GM21619 (cell line): Measurements from ENCODE around the gene UPB1.

ENCODE experiments used
- ATAC-seq: cut with Tn5 transposase; IDR thresholded peaks from one replicate; pipeline ENCODE4 v1.9.1; 2021; ENCODE audit not compliant: unreplicated experiment

Gene UPB1

GRCh38 chr22:24494528-24495364, at the start of gene UPB1:
Gene UPB1 (plus strand): TSS chr22:24495332. CDS start chr22:24495404, 72 bp downstream.
- no peak for ATAC-seq

DNA sequence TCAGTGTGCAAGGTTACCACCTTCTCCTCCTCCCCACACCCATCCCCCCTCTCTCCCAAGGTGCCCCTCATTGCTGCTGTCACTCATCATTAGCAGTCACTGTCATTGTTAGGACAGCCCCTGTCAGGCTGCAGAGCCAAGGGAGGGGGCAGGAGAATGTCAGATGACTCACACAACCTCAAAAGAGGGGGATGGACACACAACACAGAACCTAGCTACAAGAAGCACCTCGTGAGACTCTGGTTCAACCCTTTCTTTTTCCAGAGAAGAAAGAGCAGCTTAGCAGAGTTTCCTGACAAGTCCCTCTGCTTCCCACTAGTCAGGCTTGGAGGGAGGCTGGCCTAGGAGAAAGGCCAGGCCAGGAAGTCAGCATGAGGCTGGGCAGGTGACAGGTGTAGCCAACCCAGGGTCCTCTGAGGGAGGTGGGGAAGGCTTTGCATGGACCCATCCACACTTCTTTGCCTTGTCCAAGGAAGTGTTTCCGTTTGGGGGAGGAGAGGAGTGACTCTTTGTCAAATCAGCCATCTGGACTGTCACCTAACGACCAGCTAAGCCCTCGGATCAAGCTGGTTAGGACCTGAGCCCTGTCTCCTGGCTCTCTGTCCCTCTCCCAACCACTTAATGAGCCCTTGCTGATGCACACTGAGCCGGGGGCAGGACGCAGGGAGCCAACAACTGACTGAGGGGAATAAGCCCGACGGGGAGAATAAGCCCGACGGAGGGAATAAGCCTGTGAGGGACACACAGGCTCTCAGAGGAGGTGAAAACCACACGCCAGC, 49.5 kb upstream of the UPB1 start:
- no peak for ATAC-seq

- ATAC-seq = no peak
Observed at GRCh38 chr22:24446260-24446611, 48.9 kb upstream of the UPB1 start.

DNA sequence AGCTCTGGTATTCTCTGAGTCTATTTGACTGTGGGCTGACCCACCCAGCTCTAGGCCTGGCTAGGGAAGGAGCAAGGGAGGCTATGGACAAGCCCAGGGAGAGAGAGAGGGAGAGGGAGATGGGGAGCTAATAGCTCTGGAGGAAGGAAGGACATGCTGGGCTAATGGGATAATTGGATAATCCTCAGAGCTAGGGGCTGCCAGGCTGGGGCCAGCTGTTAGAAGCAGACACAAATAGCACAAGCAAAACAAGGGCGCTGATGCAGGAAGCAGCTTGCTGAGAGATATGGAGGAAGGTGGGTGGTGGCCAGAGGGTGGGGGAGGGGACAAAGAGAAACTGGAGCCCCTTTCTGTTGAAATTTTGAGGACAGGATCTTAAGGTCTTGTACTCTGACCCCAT, 44.5 kb upstream of the UPB1 start:
- ATAC-seq = no peak

GRCh38 chr22:24451162-24451561, 44.0 kb upstream of the UPB1 start:
- no peak for ATAC-seq

GRCh38 chr22:24453853-24454252, 41.3 kb upstream of the UPB1 start:
- ATAC-seq = no peak

DNA sequence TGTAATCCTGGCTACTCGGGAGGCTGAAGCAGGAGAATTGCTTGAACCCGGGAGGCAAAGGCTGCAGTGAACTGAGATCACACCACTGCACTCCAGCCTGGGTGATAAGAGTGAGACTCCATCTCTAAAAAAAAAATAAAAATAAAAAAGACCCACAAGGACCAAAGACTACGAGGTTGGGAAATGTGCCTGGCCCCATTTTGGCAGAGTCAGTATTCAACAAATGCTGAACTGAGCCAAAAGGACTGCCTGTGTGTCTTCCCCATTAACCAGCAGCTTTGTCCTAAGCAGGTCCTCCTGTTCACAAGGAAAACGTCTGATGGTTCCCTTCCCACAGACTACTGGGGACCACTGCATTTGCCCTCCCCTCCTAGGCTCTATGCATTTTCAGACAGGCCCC, 40.1 kb upstream of the UPB1 start:
- ATAC-seq = no peak

DNA sequence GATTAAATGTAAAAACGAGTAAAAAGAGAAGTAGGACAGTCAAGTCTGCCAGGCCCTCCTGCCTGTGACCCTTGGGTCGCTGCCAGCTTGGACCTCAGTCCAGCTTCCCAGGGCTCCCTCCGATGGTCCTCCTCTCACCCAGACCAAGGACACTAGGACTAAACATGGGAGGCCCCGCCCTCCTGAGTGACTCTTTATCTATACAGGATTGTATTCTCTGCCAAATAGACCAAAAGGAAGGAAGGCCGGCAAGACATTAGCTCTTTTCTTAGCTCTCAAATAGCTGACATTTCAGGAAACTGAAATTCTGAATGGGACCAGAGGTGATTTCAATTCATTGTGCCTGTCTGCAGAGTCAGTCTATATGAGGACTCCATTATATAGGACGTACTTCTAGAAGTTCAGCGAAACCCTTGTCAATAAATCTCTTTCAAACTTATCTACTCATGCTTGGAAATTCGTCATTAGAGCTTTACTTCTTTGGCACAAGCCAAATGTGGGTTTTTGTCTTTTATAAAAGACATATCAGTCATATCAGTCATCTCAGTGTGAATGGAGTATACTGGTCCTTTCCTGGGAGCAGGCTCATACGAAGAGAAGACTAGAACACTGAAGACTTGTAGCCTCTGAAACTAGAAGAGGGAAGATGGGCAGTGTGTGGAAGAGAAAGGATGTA, 39.2 kb upstream of the UPB1 start:
- ATAC-seq = no peak

- ATAC-seq = no peak
Observed at GRCh38 chr22:24457894-24458420, 37.2 kb upstream of the UPB1 start.

GRCh38 chr22:24459911-24460310, 35.2 kb upstream of the UPB1 start:
- no peak for ATAC-seq

DNA sequence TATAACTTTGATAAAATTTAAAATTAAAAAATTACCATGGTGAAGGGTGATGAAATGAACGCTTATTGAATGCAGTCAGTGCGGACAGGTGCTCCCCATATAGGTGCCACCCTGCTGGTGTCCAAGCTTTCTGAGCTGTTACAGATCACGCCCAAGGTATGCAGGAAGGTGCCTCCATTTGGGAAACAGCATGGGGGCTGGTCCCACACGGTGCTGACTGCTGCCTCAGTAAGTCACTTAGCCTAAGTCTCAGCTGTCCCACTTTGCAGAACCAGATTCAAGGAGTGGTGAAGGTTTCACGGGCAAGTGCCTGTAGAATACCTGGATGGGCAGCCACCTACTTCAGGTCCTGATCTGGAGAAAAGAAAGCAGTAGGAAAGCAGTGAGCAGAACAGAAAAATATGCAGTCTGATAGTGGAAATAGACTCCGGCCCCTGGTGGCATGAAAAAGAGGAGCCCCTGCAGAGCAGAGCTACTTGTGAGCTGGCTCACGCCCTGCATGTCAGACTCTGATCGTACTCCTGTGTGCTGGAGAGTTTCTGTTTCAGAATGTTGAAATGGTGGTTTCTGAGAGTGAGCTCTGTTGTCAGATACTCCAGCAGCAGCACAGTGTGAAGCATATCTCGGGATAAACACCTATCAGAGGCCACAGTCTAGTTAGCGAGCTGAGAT, 34.6 kb upstream of the UPB1 start:
- no peak for ATAC-seq

- no peak for ATAC-seq
Observed at GRCh38 chr22:24463071-24463760, 31.9 kb upstream of the UPB1 start.

DNA sequence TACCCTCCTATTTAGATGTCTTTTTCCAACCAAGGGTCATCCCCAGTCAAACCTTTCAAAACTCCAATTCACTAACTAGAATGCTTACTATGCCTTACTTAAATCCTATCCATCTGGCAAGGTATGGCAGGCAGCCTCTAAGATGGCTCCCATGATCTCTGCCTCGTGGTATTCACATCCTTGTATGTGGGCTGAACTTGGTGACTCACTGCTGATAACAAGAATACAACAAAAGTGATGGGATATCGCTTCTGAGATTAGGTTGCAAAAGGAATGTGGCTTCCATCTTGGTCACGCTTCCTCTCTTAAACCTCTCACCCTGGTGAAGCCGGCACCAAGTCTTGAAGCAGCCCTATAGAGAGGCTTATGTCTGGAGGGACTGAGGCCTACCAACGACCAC, 29.6 kb upstream of the UPB1 start:
- no peak for ATAC-seq

- ATAC-seq = no peak
Observed at GRCh38 chr22:24465975-24466374, 29.2 kb upstream of the UPB1 start.

DNA sequence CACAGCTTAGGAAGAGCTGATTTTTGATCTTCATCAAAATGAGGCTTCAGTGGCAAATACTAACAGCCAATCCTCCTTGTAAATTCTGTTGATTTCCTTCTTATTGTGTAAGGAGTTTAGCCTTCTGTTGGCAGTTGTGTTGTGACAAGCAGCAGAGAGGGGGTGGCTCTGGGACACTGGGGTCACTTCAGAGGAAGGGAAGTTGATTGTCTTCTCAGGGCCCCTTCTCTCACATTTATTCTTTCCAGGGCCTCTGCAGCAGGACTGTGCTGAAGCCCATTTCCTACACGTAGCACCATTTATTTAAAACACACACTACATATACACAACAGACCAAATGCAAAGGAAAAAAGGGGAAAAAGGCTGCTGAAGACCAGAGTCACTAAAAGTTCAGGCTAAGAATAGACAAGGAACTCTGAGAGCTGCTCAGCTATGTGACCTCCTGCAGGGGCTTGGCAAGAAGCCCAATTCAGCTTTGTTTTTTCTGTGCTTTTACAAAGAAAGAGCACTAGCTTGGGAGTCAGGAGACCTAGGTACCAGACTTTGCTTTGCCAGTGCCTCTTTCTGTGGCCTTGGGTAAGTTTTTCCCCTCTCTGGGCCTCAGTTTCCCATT, 28.3 kb upstream of the UPB1 start:
- no peak for ATAC-seq

- ATAC-seq = no peak
Observed at GRCh38 chr22:24467340-24467739, 27.8 kb upstream of the UPB1 start.

DNA sequence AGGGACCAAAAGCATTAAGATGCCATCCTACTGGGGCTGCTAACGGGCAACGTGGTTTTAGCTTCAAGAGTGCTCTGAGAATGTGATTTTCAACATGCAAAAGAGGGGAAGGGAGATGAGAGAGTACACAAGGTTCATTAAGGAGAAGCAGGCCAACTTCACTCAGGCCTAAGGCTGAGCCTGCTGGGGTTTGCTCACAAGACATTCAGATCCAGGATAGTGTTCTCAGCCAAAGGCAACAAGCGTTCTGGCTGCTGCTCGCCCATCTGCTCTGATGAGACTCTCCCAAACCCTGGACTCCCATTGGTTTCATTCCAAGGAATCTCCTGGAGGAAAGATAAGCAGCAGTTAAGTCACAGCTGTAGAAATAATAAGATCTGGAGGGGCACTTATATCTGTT, 23.6 kb upstream of the UPB1 start:
- no peak for ATAC-seq

- ATAC-seq = no peak
Observed at GRCh38 chr22:24473284-24473683, 21.8 kb upstream of the UPB1 start.

GRCh38 chr22:24474221-24474620, 20.9 kb upstream of the UPB1 start:
- ATAC-seq = no peak

GRCh38 chr22:24474649-24475255, 20.4 kb upstream of the UPB1 start:
- no peak for ATAC-seq
